AG08395 (cell line): ENCODE measurements around the gene MORN1.
A peak's percentile ranks its signal among the peaks of the same experiment; 100 is the strongest.

Source experiments
- DNase-seq: peaks from one replicate; pipeline ENCODE4 v3.0.0; 2012; ENCODE audit warnings: mixed read lengths, low spot score

Gene MORN1

DNA sequence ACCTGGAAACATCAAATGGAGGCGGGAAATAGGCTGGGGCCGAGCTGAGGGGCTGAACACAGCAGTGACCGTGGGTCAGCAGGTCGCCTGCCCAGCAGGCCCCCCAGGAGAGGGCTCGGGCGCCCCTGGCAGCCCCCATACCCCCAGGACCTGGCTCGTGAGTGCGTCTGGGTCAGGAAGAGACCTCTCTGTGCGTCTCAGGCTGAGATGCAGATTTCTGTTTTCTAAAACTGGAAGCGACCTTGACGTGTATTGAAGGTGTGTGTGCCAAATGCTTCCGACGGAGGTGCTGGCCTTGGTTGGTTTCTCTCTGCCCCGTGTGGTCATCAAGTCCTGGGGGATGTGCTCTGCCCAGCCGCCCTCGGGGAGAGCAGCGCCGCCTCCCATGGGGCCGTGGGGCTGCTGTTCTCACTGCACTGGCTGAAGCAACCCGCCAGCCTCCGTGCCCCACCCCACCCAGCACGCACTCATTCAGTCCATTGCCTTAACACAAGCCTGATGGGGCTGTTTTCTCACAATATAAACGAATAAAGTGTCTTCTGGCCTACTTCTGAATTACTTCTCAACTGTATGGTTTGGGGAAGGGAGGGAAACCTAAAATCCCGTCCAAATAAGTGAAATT lies 13.6 kb upstream of the MORN1 start:
- no peak for DNase-seq

GRCh38 chr1:2404142-2404889 lies 13.0 kb upstream of the MORN1 start:
- no peak for DNase-seq

DNA sequence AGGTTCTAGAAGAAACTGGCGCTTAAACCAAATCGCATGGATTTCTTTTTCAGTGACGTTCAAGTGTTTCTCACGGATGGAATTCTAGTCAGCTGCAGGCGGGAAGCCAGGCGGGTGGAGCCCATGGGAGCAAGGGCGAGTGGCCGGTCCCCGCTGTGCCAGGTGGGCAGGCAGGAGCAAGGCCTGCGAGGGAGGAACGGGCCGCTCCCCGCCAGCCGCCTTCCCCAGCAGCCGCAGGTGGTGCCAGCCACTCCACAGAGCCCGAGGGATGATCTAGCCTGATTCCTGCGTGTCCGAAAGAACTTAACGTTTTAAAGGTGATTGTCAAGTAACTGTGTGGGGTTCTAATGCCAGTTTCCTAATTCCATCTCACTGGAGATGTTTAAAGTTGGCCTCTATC lies 11.9 kb upstream of the MORN1 start:
- no peak for DNase-seq

DNA sequence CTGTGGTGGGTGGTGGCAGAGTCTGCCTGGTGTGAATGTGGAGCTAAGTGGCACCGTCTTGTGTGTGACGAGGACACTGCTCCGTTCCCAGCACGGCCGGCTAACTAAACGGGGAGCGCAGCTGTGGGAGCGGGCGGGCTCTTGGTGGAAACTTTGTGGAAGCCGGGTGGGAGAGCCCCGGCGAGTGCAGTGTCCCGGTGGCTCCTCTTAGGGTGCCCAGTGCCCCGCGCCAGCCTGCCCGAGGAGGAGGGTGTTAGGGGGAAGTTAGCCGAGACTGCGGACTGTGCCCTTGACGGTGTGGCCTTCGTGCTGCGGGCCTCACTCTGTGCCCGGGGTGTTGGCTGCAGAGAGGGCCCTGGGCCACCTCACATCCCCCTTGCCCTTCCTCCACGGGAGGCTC lies 11.1 kb upstream of the MORN1 start:
- no peak for DNase-seq

GRCh38 chr1:2400950-2401649 lies 9.7 kb upstream of the MORN1 start:
- no peak for DNase-seq

DNA sequence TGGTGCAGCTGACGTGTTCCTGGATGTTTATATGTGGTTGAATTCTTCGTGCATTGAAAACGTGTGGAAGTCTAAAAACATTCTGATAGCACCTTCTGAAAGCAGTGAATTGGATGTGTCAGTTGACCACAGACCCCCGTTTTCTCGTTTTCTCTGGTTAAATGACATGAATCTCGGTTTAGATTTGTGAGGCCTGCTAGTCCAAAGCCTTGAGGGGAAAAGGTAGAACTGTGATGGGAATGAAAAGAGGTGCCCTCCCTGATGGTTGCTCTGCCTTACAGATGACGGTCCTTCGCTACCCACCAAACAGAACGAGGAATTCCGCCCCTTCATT lies 9.2 kb upstream of the MORN1 start:
- no peak for DNase-seq

GRCh38 chr1:2399890-2400575 lies 8.7 kb upstream of the MORN1 start:
- no peak for DNase-seq

GRCh38 chr1:2398871-2399270 lies 7.5 kb upstream of the MORN1 start:
- no peak for DNase-seq

DNA sequence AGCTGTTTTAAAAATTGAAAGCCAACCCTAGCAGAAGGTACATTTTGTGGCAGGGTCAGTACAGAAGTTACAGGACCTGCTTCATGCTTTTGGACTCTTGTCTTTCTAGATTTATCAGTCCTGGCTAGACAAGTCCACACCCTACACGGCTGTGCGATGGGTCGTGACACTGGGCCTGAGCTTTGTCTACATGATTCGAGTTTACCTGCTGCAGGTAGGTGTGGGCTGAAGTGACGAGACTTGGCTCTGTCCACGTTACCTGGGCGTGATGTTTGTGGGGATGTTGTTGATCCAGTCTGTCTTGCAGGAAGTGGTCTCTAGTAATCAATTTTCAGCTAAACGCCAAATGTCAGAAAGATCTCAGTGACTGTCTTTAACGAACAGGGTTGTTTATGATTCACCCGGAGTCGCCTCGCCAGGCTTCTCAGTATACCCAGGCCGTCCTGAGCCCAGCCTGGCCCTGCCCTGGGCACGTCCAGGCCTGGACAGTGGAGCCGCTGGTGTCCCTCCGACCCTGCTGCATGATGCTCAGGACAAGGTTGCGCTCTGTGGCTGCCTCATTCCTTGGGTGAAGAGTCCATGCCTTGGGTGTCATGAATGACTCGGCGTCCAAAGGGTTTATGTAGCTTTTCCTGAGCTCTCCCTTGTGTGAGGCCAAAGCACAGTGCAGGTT lies 5.8 kb upstream of the MORN1 start:
- DNase-seq: no peak

GRCh38 chr1:2396476-2396875 lies 5.1 kb upstream of the MORN1 start:
- no peak for DNase-seq

DNA sequence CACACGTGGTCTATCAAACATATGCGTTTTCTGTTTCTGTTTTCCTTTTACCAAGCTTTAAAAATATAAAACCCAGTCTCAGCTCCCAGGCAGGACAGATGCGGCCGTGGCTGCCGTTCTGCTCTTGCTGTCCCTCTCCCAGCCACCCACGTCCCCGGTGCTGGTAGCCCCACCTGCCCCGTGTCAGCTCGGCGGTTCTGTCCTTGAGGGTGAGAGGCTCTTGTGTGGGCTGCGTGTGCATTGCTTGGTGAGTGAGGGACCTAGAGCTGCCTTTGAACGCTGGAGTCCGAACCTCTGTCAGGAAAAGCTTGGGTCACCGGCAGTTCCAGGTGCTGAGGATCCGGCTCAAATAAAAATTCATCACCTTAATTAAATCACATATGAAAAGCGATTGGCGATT lies 4.7 kb upstream of the MORN1 start:
- no peak for DNase-seq

DNA sequence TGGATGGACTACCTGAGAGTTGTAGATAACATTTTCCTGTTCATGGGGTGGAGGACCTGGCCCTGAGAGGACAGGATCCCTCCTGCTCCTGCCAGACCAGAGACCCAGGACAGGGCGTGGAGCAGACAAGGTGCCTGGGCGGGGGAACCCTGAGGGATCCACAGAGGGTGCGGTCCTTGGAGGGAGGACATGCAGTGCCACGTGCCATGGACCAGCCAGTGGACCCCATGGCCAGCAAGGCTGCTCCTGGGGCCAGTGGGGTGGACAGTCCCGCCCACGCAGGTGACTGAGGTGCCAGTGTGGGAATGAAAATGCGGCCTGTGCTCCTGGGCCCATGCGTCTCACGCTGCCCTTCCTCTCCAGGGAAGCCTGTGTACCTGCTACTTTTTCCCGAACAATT lies 3.9 kb upstream of the MORN1 start:
- DNase-seq: no peak

DNA sequence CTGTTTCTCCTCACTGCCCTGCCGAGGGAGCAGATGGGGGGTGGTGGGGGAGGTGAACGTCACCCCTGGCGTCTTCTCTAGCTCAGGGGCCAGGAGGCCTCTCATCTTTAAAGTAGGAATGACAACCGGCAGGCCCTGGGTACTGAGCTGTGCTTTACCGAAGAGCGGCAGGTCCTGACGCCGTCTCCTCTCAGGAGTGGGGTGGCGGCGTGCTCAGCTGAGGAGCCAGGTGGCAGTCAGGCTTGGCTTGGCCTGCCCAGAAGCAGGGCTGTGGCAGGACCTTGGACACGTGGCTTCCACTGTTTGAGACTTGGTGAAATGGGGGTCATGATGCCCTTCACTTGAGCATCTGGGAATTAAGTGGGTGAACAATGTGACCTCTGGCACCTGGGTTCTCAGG lies 3.4 kb upstream of the MORN1 start:
- no peak for DNase-seq

GRCh38 chr1:2394220-2394619 lies 2.9 kb upstream of the MORN1 start:
- DNase-seq: no peak

GRCh38 chr1:2393471-2393877 lies 2.1 kb upstream of the MORN1 start:
- no peak for DNase-seq

DNA sequence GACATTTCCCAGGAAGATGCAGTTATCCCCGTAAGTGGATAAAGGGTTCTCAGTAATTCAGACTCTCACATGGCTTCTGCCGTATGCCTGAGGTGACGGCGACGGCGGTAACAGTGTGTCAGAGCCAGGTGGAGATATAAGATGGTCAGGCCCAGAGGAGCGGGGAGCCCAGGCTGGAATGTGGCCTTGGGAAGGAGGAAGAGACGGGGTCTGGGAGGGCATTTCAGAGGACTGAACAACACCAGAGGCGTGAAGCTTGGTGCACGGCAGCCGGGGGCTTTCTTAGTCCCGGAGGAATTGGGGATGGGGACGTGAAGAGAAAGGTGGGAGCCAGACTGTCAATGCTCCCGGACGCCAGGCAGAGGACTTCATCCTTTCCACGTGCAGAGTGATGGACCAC lies 1.3 kb upstream of the MORN1 start:
- DNase-seq: no peak

GRCh38 chr1:2391931-2392509 lies 666 bp upstream of the MORN1 start:
- DNase-seq: peak; percentile 34

- no peak for DNase-seq
Observed at GRCh38 chr1:2389644-2390043, 1.7 kb downstream of the MORN1 start.

GRCh38 chr1:2388004-2388913 lies 3.1 kb downstream of the MORN1 start:
- no peak for DNase-seq

DNA sequence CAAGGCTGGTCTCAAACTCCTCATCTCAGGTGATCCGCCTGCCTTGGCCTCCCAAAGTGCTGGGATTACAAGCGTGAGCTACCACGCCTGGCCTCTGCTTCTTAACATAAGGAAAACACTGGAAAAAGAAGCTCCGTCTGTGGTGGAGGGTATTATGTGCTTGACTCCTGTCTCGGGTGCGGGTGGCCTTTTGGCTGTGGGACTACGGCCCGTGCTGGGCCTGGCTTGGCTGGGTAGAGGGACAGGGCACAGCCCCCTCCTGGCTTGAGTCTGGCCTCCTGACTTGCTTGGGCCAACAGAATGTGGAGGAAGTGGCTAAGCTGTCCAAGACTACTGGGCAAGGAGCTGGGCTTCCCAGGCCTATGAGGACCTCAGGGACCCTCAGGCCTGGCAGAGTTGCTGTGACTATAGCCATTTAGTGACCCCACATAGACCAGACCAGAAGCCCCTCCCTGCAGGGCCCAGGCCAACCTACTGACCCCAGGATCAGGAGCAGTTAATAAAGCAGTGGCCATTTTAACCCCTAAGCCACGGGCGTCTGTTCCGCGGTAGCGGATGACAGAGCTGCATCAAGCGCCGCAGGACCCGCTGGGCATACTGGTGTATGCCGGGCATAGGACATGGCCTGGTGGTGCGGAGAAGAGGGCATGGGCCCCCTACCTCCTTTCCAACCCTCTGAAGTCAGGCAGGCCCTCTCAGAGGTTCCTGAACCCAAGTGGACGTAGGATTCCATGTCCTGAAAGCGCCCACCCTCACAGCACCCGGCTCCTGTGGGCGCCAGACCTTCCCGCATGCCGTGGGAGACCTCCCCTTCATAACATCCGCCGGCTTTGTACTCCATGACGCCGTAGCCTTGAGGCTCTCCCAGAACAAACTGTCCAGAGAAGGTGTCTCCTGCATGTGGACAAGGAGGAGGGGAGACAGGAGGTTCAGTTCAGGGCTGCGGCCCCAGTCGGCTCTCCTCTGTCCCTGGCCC lies 4.4 kb downstream of the MORN1 start:
- no peak for DNase-seq
